Dendritic cell treated with granulocyte-macrophage colony-stimulating factor and Interleukin-4, amounts not matched to agents 40 ng/mL and 50 ng/mL, for 4 days (primary cell): ENCODE results near the gene BRIX1.
"Not testable (repeated sequence)": the region's sequence is repeated elsewhere in the genome, so short reads cannot be mapped to it uniquely, and the experiment has no call there.

Experiments used
- H3K27ac Mint-ChIP-seq: one replicate; pipeline ENCODE4 v1.8.0; 2022; ENCODE audit warnings: mild to moderate bottlenecking, mixed read lengths
- H3K27me3 Mint-ChIP-seq: one replicate; pipeline ENCODE4 v1.8.0; 2022; ENCODE audit warnings: mild to moderate bottlenecking, mixed read lengths
- H3K36me3 Mint-ChIP-seq: one replicate; pipeline ENCODE4 v1.8.0; 2022; ENCODE audit warnings: low read depth, mixed read lengths
- H3K4me1 Mint-ChIP-seq: one replicate; pipeline ENCODE4 v1.8.0; 2022; ENCODE audit warnings: low read depth, mixed read lengths
- H3K4me3 Mint-ChIP-seq: one replicate; pipeline ENCODE4 v1.8.0; 2022; ENCODE audit warnings: mild to moderate bottlenecking, moderate library complexity, mixed read lengths
- H3K9me3 Mint-ChIP-seq: one replicate; pipeline ENCODE4 v1.8.0; 2022; ENCODE audit warnings: mixed read lengths
- intact Hi-C: fragments of 100-400 bp; cut with micrococcal nuclease; formaldehyde crosslinking; loops from one replicate; pipeline ENCODE4 v1.15.0; 2022

Gene BRIX1

DNA sequence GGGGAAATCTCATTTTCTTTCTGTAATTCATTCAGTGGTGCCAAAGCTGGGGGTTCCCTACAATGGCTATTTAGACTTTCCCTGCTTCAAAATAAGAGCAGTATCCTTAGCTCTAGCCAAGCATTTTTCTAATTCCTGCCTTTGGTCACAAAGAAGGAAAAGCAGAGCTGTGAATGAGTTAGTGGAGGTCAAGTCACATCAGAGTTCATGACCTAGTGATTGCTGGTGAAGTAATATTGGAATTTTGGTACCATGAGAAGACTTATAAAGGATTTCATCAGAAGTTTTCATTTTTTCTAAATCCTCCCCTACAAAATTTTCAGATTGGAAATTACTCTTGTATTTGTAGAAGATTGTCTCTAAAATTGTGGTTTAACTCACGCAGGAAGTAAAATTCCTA is 41.8 kb downstream of the BRIX1 start:
- Mint-ChIP-seq H3K4me3 (no peak overlapping the region), H3K36me3 (peaks cover 47% of the 10 kb centered on the region), H3K27ac (no peak overlapping the region), H3K27me3 (no peaks in the 10 kb centered on the region), H3K9me3 (no peaks in the 10 kb centered on the region), H3K4me1 (peaks cover 5% of the 10 kb centered on the region)
- intact Hi-C loops = no loop called here

DNA sequence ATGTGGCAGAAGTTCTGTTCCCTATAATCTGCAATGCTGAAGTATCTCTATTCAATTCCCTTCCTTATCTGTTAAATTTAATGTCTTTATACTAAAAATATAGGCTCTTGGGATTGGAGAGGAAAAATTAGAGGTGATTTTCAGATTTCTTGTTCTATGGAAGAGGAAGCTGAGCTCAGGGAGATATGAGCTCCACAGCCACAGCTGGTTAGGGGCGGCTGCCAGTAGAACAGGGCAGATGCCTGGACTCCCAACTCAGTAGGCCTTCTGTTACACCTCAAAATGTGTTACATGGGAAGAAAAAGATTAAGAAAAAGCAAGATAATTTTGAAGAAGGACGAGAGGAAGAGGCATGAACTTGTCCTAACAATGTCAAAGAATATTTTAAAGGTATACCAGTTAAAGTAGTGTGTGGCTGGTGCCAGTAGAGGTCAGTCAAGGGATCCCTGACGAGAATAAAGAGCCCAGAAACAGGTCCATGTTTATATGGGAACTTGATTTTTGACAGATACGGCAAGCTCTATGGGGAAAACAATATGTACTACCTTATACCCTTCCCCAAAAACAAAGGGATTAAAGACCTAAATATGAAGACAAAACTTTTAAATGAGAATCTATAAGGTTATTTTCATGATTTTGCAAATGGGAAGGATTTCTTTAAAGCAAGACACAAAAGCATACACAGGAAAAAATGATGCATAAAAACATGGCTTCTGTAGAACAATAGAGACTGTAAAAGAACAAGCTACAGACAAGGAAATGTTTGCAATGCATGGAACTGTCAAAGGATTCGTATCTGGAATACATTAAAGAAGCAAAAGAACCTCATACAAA is 42.6 kb downstream of the BRIX1 start:
- Mint-ChIP-seq H3K27ac (peak overlapping the region; percentile 23), H3K27me3 (no peaks in the 10 kb centered on the region), H3K4me3 (no peak overlapping the region), H3K36me3 (peaks cover 40% of the 10 kb centered on the region), H3K4me1 (peaks cover 5% of the 10 kb centered on the region), H3K9me3 (no peaks in the 10 kb centered on the region)
- intact Hi-C loops = no loop called here

DNA sequence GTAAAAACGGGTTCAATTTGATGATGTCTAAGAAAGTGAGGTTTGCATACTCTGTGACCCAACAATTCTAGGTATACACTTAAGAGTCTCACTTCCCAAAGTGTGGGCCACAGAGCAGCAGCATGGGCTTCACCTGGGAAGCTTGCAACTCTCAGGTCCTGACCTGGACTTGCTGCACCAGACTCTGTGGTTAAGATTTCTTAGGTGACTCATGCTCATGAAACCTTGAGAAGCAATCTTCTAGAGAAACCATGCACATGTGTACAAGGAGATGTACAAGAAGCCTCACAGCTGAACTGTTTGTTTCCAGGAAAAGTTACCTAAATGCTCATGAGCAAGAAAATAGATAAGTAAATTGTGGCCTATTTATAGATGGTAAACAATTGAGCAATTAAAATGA is 43.8 kb downstream of the BRIX1 start:
- Mint-ChIP-seq H3K27ac (no peak overlapping the region), H3K27me3 (no peaks in the 10 kb centered on the region), H3K4me1 (peaks cover 5% of the 10 kb centered on the region)

DNA sequence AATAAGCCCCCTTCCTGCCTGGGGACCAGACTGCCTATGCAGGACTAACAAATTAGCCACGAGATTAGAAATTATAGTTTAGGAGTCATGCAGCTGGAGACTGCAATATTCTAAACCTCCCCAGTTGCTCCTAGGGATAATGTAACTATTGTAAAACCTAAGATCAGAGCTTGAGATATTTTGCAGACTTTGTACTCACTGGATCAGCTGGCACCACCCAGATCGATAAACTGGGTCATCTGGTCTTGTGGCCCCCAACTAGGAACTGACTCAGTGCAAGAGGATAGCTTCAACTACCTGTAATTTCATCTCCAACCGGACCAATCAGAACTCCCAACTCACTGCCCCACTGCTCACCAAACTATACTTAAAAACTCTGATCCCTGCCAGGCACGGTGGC is 52.0 kb downstream of the BRIX1 start:
- peaks cover 12% of the 10 kb centered on the region for H3K36me3 Mint-ChIP-seq
- H3K9me3 Mint-ChIP-seq = peaks cover 22% of the 10 kb centered on the region
- intact Hi-C loops = no loop called here
- no peaks in the 10 kb centered on the region for H3K4me1 Mint-ChIP-seq
- no peak overlapping the region for H3K27ac Mint-ChIP-seq
- H3K4me3 Mint-ChIP-seq = no peak overlapping the region
- H3K27me3 Mint-ChIP-seq = no peaks in the 10 kb centered on the region

More for the DNA sequence above, 43.8 kb downstream of the BRIX1 start:
- Mint-ChIP-seq H3K4me3 (no peak overlapping the region), H3K36me3 (peaks cover 27% of the 10 kb centered on the region), H3K9me3 (no peaks in the 10 kb centered on the region)
- intact Hi-C loops = no loop called here

DNA sequence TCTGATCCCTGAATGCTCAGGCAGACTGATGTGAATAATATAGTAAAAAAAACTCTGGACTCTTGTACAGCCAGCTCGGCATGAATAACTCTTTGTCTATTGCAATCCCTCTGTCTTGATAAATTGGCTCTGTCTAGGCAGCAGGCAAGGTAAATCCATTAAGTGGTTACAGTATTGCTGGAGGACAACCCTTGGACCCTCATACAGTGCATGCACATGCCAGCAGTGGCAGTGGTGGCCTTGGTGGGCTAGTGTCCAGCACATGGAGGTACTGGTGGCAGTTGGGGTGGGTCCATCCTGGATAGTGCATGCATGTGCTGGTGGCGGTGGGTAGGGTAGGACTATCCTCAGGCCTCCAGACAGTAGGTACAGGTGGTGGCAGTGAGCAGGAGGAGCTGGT is 52.7 kb downstream of the BRIX1 start:
- intact Hi-C loops = no loop called here
- Mint-ChIP-seq H3K27me3 (no peaks in the 10 kb centered on the region), H3K27ac (no peak overlapping the region)

DNA sequence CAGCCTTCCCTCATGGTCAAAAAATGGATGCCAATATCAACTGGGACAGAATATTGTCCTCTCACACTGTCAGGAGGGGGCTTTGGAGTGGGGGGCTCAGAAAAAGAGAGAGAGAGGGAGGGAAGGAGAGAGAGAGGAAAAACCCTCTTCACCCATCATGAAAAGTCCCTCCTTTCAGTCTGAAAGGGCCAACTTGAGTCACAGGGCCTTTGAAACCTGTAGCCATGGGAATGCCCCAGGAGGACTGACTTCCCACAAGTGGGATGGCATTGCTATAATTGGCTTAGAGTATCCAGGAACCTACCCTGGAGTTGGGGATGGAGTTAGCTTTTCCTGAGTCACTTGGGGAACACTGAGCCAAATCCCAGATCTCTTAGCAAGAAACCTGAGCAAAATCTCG is 55.0 kb downstream of the BRIX1 start:
- Mint-ChIP-seq H3K9me3 (peaks cover 13% of the 10 kb centered on the region), H3K36me3 (peaks cover 5% of the 10 kb centered on the region), H3K27ac (no peak overlapping the region), H3K4me3 (no peak overlapping the region), H3K27me3 (peaks cover under 1% of the 10 kb centered on the region), H3K4me1 (no peaks in the 10 kb centered on the region)
- intact Hi-C loops = no loop called here

More for the DNA sequence above, 52.7 kb downstream of the BRIX1 start:
- Mint-ChIP-seq H3K36me3 (peaks cover 12% of the 10 kb centered on the region), H3K9me3 (peaks cover 22% of the 10 kb centered on the region), H3K4me1 (no peaks in the 10 kb centered on the region), H3K4me3 (no peak overlapping the region)

DNA sequence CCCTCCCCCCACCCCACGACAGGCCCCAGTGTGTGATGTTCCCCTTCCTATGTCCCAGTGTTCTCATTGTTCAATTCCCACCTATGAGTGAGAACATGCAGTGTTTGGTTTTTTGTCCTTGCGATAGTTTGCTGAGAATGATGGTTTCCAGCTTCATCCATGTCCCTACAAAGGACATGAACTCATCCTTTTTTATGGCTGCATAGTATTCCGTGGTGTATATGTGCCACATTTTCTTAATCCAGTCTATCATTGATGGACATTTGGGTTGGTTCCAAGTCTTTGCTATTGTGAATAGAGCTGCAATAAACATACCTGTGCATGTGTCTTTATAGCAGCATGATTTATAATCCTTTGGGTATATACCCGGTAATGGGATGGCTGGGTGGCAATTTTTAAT is 56.1 kb downstream of the BRIX1 start:
- H3K27me3 Mint-ChIP-seq, H3K9me3 Mint-ChIP-seq, intact Hi-C loops, H3K27ac Mint-ChIP-seq, H3K4me3 Mint-ChIP-seq, H3K36me3 Mint-ChIP-seq, H3K4me1 Mint-ChIP-seq: not testable (repeated sequence)
